Stimulated activated CD4-positive, alpha-beta T cell treated with anti-CD3 and anti-CD28 coated beads, Interleukin-12 subunit alpha, Interleukin-12 subunit beta, amount 100 ng/mL, for 4 hours (primary cell): Measurements from ENCODE around the gene TRNP1.
"Not testable (repeated sequence)": the region's sequence is repeated elsewhere in the genome, so short reads cannot be mapped to it uniquely, and the experiment has no call there.

ENCODE experiments used
- DNase-seq: peaks from one replicate; pipeline ENCODE4 v3.0.0-alpha.2; 2020

TRNP1 gene

DNA sequence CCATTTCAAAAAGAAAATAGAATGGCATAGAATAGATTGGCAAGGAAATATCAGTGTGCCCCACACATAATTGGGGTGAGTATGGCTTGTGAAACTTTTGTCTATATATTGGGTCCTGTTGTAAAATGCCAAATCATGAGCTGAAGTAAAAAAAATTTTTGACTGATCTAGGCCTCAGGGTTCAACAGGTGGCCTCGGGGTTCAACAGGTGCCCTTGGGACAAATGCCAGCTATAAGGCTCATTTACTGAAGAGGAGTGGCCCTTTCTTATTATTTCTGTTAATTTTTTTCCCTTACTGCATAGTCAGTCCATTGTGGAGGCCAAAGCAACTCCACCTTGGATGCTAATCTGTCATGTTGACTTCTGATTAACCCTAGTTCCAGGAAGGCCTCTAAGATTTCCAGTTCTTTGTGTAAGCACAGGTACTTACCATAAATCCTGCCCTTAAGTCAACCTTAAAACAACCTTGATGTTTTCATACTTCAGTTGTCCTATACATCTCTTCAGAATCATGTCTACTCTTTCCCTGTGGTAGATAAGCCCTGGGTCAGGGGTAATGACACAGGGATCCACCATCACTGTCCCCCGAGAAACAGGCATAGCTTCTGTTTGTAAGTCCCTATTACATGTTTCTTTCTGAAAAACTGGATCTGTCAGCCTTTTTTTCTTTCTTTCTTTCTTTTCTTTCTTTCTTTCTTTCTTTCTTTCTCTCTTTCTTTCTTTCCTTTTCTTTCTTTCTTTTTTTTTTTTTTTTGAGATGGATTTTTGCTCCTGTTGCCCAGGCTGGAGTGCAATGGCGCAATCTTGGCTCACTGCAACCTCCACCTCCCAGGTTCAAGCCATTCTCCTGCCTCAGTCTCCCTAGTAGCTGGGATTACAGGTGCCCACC is 16.6 kb upstream of the TRNP1 start:
- DNase-seq = no peak

DNA sequence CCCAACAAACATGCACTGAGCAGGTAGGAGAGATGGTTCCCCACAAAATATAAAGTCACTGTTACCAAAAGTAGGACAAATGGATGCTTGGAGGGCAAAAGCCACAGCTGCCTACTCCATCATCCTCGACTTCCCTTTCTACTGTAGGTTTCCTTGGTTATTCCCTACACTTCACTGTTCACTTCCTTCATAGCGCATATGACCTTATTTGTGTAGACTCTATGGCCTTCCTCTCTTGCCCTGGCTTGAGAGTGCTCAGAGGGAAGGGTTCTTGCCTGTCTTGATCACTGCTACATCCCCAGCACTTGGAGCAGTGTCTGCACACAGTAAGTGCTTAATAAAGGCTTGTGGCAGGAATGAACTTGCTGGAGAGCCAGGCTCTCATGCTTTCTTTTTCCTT is 14.6 kb upstream of the TRNP1 start:
- DNase-seq = no peak

DNA sequence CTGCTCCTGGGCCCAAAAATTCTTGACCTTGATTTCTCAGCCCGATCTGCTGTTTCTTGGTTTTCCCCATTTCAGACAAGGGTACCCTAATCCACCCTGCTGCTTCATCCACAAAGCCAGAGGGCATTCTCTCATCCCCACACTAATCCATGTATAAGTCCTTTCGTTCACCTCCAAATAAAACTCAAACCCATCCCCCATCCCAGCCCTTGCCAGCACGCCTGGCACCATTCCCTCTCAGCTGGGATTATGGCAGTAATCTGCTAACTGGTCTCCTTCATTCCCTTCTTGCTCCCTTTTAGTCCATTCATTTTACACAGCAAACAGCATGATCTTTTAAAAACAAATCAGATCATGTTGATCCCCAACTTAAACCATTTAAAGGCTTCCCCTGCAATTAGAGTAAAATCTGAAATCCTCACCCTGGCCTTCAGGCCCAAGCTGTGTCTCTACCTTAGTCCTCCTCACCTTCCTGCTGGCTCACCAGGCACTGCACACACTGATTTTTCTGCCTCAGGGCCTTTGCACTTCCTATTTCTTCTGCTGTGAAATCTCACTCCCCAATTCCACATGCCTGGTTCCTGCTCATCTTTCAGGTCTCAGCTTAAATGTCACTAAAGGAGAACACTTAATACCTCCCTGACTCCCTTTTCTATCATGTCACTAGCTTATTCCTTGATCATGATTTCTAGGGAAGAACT is 12.2 kb upstream of the TRNP1 start:
- no peak for DNase-seq

DNA sequence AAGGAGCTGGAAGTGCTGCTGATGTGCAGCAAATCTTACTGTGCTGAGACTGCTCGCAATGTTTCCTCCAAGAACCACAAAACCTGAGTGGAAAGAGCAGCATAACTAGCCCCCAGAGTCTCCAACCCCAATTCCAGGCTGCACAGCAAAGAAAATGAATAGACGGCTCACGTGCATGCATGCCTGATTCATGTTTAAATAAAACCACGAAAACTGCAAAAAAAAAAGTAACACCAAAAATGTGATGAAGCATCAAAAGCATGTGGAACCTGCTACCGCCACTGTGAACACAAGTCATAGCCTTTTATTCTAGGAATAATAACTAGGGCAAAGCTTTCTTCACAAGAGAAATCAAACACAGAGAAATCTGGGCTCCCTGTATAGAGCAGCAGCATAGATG is 9.6 kb upstream of the TRNP1 start:
- no peak for DNase-seq

DNA sequence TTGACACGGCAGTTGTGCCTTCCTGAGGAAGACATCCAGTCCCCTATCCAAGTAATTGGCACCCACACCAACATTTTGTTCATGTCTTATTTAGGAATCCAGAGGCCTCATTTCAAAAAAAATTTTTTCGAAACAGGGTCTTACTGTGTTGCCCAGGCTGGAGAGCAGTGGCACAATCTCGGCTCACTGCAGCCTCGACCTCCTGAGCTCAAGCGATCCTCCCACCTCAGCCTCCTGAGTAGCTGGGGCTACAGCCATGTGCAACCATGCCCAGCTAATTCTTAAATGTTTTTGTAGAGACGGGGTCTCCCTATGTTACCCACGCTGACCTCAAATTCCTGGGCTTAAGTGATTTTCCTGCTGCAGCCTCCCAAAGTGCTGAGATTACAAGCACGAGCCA is 9.2 kb upstream of the TRNP1 start:
- no peak for DNase-seq

DNA sequence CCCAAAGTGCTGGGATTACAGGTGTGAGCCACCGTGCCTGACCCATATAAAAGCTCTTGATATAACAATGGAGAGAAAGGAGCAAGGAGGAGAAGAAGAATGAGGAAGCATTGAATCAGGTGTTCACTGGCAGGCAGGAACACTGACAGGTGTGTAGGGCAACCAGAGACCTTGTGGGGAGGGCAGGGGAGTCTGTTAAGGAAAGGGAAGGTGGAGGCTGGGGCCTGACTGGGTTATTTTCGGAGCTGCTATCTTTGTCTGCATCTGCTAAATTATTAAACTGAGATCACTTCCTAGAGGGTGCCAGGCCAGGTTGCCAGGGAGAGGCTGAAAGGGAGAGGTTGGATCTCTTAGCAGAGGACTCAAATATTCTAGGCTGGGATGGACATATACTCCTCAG is 6.8 kb upstream of the TRNP1 start:
- DNase-seq = no peak

DNA sequence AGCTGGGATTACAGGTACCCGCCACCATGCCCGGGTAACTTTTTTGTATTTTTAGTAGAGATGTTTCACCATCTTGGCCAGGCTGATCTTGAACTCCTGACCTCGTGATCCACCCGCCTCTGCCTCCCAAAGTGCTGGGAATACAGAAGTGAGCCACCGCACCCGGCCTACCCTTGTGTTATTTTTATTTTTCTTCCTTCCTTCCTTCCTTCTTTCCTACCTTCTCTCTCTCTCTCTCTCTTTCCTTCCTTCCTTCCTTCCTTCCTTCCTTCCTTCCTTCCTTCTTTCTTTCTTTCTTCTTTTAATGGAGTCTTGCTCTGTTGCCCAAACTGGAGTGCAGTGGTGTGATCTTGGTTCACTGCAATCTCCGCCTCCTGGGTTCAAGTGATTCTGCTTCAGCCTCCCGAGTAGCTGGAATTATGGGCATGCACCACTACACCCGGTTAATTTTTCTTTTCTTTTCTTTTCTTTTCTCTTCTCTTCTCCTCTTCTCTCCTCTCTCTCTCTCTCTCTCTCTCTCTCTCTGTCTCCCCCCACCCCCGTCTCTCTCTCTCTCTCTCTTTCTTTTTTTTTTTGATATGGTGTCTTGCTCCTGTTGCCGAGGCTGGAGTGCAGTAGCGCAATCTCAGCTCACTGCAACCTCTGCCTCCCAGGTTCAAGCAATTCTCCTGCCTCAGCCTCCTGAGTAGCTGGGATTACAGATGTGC is 3.9 kb upstream of the TRNP1 start:
- not testable (repeated sequence) for DNase-seq

DNA sequence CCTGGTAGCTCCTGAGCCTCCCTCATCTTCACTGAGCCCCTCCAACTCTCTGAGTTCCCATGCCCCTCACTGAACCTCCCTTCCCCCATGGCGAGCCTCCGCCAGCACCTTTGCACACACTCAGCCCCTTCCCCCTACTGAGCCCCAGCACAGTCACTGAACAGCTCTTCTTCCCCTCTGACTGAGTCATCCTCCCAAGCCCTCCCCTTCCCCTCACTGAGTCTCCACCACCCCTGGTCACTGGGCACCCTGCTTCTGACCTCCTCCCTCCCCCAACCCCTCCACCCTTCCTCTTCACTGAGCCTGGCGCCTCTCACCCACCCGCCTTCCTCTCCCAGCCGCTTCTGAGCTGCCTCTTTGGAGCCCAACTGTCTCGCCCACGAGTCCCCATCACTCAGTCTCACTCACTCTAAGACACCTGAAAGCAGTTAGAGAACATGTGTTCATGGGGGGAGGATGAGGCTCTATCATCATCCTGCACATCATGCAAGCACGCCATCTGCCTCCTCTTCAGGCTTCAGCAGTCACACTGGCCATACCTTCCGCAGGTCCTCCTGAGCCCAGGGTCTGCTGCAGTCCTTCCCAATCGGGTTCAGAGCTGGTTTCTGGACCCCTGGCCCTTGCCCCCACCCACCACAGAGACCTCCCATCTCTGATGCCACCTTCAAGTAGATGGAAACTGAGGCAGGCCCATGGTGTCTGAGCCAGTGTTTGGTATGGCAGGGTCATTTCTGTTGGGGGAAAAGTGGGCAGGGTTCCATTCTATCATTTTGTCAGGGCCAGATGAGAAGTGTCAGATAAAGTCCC is 2.0 kb upstream of the TRNP1 start:
- DNase-seq = peak; percentile 2

DNA sequence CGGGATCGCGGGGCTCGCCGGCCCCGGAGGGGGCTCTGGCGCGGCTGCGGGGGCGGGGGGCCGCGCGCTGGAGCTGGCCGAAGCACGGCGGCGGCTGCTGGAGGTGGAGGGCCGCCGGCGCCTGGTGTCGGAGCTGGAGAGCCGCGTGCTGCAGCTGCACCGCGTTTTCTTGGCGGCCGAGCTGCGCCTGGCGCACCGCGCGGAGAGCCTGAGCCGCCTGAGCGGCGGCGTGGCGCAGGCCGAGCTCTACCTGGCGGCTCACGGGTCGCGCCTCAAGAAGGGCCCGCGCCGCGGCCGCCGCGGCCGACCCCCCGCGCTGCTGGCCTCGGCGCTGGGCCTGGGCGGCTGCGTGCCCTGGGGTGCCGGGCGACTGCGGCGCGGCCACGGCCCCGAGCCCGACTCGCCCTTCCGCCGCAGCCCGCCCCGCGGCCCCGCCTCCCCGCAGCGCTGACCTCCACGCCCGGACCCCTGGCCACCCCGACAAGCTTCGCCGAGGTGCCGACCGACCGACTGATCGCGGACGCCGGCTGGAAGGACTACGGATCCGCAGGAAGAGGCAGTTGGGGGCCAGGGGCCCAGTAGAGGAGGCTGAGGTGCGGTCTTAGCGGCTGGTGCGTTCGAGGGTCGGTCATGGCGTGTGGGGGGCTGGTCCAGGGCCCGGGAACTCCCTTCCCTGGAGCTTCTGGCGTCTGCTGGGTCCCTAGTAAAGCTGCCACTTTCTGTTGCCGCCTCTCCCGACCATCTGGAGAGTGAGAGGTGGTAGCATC is 711 bp downstream of the TRNP1 start:
- DNase-seq = peak; percentile 25

DNA sequence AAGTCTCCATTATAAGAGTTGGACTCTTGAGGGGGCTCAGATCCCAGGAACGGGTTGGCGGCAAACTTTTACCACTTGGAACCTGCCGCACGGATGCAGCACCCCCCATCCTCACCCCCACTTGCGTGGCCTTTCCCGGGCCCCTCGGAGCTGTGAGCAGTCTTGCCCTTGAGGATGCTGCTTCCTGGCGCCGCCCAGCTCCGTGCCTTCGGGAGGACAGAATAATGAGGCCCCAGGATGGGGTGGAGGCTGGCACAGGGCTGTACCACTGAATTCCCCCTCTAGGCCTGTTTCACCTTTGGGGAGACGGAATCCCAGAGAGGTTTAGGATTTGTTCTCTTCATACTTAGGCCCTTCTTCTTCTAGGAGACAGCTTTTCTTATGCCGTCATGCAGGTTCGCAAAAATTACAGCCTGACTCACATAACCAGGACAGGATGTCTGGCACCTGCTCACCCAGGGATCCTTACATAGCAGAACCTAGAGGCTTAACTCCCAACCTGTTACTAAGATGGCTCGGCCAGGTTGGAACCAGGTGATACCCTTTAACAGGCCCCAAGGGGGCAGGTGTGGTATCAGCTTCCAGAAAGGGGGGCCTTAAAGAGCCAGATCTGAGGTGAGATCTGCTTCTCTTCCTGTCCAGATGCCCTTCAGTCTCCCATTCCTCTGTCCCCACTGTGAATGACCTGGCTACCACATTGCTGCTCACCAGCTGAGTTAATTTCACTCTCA is 1.5 kb downstream of the TRNP1 start:
- no peak for DNase-seq

DNA sequence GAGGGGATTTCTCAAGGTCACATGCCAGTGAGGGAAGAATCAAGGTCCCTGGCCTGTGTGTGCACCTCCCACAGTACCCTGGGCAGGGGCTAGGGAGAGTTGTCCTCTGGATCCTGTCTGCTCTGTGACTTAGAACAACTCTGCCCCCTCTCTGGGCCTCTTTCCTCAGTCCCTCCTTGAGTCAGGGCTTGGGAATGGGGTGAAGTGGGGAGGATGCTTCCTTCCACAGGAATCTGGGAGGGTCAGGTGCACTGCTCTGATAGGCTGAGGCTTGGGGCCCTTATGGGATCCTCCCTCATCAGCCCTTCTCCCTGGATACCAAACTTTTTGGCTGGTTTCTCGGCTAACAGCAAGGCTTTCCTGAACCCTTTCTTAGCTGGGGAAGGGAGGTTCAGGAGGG is 2.5 kb downstream of the TRNP1 start:
- no peak for DNase-seq

DNA sequence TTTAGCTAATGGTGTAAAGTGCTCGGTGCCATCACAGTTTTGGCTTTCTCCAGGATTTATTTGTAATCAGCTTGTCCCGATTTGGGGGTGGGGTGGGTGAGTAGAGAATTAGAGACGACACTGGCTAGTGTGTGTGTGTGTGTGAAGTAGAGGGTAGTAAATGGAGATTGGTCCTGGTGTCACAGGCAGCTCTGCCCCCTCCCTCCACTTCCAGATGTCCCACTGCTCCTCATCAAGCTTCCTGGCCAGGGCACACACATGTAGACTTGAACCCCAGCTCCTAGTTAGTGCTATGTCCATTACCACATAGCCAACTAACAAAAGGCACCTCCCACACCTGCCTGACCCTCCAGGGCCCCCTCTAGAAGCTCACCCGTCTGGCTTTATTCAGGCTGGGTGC is 3.2 kb downstream of the TRNP1 start:
- no peak for DNase-seq

DNA sequence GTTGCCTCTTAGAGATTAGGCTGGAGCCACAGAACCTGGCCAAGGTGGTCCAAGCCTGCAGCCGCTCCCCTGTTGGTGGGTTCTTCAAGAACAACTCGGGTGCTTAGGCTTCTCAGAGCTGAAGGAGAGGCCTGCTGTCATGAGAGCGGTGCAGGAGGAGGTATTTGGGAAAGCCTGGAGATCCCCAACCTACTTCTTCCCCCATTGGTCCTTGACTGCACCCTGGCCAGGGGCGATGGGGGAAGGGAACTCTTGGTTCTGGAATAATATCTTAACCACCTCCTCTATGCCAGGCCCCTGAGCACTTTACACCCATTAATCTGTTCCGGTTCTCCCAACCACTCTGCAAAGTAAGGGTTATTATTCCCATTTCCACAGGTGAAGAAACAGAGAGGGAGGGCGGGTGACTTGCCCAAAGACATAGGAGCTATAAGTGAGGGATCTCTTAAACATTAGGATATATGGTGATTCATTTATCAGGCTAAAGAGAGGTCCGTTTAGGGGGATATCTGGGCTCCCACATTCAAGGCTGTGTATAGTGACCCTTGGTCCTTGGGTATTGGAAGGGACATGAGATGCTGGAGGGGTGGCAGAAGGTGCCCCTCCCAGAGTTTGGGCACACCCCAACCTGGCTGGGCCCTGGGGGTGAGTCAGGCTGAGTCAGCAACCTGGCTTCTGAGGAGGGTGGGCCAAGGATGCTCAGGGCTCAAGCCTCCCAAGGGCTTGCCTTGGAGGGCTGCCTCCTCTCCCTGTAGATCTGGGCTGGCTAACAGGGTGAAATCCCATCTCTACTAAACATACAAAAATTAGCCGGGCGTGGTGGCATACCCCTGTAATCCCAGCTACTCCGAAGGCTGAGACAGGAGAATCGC is 5.2 kb downstream of the TRNP1 start:
- DNase-seq = no peak

DNA sequence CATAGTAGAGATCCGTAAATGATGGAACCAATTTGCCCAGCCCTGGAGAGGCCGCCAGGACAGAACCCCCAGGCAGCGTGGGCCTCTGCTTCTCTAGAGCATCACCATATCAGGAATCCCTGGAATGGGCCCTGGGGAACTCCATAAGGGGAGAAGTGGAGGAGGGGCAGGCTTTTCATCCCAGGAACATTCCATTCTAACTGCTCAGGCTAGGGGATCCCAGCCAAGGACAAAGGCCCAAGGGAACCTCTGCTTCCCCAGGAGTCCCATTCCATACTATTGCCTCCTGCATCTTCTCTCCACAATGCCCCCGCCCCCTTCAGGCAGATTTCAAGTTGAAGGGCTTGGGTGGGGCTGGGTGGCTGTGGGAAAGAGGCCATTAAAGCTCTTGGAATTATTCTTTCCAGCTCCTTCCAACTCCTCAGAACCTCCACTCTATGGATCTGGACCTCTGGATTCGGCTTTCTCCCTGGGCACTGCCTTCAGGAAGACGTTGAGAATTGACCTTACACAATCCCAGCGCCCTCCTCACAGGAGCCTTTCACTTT is 6.0 kb downstream of the TRNP1 start:
- no peak for DNase-seq

DNA sequence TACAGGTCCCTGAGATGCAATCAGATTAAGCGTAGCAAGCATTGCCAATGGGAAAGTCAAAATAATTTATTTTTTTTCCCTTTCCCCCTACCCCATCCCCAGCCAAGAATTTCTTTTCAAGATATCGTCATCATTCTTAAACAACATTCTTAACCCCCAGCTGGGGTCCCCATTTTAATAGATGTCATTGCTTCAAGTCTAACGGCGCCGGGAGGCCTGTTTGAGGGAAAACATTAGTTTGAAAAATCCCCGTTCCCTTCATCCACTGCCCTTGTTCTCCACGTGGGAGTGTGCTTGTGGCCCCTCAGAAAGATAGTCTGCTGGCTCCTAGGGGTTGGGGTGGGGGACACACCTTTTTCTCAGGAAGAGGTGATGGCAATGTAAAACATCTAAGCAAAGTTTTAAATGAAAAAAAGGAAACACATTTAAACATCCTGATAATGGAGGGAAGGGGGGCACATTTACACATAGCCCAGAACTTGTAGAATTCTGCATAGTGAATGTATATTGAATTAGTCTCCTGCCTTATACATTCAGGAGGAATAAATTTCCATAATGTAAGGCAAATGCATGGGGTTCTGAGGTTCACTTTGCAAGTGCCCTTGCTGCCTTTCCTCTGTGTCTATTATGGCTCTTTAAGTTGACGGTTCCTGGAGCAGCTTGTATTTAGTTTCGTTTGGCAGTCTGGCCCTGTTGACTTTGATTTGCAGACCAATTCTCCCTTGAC is 6.8 kb downstream of the TRNP1 start:
- no peak for DNase-seq

DNA sequence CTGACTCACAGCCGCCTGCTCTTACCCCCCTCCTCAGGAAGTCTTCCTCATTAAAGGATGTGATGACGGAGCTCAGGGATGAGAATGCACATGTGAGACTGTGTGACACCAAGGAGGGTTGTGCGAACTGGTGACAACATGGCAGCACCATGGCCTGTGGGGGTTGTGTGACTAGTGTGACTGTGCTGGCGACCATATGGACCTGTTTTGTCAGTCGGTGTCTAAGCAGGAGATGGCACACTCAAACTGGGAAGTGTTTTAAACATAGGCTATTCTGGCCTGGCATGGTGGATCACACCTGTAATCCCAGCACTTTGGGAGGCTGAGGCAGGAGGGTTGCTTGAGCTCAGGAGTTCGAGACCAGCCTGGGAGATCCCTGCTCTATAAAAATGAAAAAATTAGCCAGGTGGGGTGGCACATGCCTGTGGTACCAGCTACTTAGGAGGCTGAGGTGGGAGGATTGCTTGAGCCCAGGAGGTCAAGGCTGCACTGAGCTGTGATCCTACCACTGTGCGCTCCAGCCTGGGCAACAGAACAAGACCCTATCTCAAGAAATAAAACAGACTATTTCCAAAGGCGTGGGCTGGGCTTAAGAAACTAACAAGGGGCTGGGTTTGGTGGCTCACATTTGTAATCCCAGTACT is 7.4 kb downstream of the TRNP1 start:
- no peak for DNase-seq

DNA sequence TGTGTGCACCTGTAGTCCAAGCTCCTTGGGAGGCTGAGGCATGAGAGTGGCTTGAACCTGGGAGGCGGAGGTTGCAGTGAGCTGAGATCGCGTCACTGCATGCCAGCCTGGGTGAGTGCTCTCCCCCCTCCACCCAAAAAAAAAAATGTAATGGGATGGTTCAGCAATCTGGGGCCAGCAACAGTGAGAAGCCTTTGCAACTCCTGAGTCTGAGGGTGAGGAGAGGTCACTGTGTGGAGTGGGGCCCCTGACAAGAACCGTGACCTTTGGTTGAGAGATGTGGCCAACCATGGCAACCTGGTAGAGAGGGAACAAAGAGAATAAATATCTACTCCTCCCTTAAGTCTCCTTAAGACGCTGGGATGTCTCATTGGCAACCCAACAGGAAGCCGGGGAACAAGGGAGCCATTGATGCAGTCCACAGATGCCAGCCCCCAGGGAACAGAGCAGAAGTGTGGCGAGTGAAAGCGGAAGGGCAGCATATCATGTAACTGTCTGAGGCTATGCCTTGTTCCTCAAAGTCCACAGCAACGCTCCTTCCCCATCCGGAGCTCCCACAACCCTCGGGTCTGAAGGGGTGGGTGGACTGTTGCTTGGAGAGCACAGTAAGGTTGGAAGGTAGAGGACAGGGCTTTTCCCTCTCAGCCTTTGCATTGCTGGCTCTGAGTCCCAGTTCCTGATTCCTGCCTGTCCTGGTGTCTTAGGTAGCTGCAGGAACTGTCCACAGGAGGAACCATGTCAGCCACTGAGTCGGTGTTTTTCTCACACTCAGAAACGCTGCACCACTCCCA is 8.3 kb downstream of the TRNP1 start:
- DNase-seq = no peak
